GM19099 (cell line): ENCODE data around the gene ZNF181.

ENCODE experiments used
- POLR2A ChIP-seq: IDR thresholded peaks from 3 replicates; pipeline ENCODE4 v1.6.1; 2011; ENCODE audit warnings: low read depth; ENCODE audit not compliant: insufficient read length; ENCODE audit errors: extremely low read depth

ZNF181 gene

GRCh38 chr19:34732612-34733211 lies 1.3 kb upstream of the ZNF181 start:
- TF ChIP-seq POLR2A = no peak

GRCh38 chr19:34733266-34733745 lies 737 bp upstream of the ZNF181 start:
- no peak for TF ChIP-seq POLR2A

- no peak for TF ChIP-seq POLR2A
Measured at GRCh38 chr19:34734537-34735103, 577 bp downstream of the ZNF181 start.

DNA sequence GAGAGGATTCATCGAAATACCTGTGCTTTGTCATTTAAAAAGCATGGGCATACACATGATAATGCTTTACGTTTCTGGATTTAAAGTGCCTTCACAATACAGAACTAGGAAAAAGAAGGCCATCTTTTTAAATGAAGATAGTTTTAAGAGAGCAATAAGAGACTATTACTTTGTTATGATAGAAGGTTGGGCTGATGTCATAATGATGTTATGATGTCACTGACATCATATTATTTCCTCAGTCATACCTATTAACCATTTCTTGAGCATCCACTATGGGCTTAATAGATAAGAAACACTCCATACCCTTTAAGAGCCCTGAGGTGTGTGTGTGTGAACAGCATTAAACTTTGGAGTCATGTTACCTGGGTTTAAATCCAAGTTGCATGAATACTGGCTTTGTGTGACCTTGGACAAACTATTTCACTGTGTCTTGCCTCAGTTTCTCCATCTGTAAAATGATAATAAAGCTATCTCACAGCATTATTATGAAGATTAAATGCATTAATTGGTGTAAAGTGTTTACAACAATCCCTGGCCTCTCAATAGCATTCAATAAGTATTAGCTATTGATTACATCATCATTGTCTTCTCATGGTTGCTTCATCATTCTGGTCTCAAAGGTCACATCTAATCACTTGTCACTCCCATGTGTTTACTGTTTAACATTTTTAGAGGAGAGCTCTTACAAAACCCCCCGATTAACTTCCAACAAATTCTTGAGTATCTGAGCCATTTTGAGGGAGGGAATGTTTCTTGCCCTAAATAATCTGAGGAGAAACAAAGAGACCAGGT lies 11.1 kb downstream of the ZNF181 start:
- no peak for TF ChIP-seq POLR2A

- TF ChIP-seq POLR2A = no peak
Measured at GRCh38 chr19:34757441-34757840, 23.4 kb downstream of the ZNF181 start.

DNA sequence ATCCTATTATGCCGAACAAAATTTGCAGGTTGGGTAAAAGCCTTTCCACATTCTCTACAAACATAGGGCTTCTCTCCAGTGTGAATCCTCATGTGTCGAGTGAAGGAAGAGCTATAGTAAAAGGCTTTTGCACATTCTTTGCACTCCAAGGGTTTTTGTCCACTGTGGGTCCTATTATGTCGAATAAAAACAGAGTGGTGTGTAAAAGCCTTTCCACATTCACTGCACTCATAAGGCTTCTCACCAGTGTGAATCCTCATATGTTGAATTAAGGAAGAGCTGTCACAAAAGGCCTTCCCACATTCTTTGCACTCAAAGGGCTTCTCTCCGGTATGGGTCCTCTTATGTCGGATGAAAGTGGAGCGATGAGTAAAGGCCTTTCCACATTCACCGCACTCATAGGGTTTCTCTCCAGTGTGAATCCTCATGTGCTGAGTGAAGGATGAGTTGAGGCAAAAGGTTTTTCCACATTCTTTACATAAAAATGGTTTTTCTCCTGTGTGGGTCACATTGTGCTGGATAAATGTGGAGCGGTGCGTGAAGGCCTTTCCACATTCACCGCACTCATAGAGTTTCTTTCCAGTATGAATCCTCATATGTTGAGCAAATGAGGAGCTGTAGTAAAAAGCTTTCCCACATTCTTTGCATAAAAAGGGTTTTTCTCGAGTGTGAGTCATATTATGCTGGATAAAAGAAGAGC lies 25.3 kb downstream of the ZNF181 start:
- TF ChIP-seq POLR2A = no peak

DNA sequence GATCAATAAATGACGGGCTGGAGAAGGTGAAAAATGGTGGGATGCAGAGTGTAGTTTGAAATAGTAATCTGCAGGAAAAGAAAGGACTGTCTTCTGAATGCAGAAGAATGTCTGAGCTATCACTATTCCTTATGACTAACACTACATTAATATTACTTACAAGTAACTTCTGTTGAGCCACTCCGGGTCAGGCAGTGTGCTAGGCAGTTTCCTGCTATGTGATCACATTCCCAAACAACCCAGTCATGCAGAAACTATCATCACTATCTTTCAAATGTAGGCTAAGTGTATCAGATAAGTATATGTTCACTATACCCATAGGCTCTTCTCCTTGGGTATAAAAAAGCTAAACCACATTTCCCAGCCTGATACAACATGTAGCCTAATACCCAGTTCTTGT lies 32.3 kb downstream of the ZNF181 start:
- TF ChIP-seq POLR2A = no peak

- no peak for TF ChIP-seq POLR2A
Measured at GRCh38 chr19:34767951-34768350, 33.9 kb downstream of the ZNF181 start.

DNA sequence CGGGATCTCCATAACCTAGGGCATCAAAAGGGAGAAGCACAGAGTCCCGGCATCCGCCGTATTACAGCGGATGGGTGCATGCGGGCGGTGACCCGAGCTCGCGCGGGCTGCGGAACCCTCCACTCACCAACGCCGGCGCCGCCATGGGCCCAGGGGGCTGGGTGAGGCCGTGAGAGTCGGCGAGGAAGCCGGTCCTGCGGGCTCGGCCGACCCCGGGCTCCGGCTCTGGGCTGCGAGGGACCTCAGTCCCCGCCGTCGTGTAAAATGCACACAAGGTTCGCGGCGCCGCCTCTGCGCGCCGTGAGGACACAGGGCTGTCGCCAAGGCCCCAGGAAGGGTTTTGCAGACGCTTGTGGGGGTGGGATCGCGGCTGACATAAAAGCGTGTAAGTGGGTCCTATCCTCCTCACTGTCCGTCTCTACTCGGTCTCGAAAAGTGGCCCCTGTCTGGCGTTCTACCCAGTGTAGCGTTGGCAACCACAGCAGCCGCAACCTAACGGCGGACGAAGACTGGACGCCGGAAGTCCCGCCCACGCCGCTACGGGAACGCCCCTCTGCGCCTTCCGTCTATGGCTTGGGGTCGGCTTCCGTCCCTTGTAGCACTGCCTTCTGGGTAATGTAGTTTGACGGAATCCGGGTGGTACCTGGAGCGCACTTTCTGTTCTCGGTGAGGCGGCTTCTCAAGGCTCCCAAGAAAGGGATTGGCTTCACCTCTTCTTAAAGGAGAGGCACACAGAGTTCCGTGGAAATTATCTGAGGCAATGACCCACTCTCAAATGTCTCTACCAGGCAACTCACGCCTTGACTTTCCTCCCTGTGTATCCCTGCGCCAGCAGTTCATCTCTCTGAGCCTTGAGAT lies 38.9 kb downstream of the ZNF181 start, which contains the start of gene ZNF599:
Gene ZNF599, minus strand, starts transcription at position 519 of the 858 bp plus-strand sequence. Its CDS starts 374 bp downstream, at position 145.
- peak; percentile 67 for TF ChIP-seq POLR2A

GRCh38 chr19:34773555-34773864 lies 39.5 kb downstream of the ZNF181 start:
- no peak for TF ChIP-seq POLR2A

GRCh38 chr19:34774857-34775256 lies 40.8 kb downstream of the ZNF181 start:
- TF ChIP-seq POLR2A = no peak

- no peak for TF ChIP-seq POLR2A
Measured at GRCh38 chr19:34778342-34778741, 44.3 kb downstream of the ZNF181 start.

DNA sequence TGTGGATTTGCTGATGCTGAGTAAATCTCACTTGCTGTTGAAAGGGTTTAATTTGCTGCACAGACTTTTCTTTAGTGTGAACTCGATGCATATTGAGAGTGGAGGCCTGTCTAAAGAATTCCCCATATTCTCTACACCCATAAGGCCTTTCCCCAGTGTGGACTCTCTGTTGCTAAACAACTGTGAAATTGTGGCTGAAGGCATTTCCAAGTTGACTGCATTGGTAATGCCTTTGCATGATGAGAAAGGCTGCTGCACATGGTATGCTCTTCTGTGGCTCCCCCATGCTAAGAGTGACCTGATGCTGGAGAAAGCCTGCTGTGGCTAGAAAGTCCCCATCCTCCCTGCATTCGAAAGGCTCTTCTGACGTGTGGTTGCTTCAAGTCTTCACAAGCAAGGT lies 45.6 kb downstream of the ZNF181 start:
- no peak for TF ChIP-seq POLR2A

DNA sequence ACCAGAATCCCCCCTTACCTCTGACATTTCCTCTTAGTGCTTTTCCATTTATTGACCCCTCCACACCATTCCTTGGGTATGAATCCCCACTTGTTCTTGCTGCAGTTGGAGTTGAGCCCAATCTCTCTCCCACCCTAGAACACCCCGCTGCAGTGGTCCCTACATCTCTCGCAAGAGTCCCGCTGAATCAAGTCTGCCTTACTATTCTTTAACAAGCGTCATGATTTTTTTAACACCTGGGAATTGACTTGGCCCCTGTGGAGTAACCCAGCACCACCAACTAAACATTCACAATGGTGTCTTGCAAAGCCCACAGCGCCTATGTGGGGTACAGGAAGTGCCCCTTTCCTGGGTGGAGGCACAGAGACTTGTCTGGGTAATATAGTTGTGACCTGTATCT lies 52.2 kb downstream of the ZNF181 start:
- no peak for TF ChIP-seq POLR2A

- no peak for TF ChIP-seq POLR2A
Measured at GRCh38 chr19:34787059-34787824, 53.2 kb downstream of the ZNF181 start.

DNA sequence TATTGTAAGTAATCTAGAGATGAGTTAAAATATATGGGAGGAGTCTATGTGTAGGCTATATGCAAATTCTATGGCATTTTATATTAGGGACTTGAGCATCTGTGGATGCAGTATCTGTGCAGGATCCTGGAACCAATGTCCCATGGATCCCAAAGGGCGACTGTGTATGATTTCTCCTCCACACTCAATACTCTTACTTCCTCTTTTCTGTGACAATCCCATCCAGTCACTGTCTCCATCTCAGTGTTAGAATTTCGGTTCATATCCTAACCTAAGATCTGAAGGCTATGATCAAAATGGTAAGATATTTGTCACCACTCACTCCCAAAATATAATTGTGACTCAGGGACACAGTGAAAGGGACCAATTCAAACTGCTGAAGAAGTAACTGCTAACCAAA lies 54.0 kb downstream of the ZNF181 start:
- no peak for TF ChIP-seq POLR2A
